GM23248 (cell line): ENCODE results near the gene MMAA. TPM values are rescaled to one million over a fixed set of nuclear protein-coding genes. Genes with fewer than 3 reads are reported as not detected.
"Not testable (repeated sequence)": the region's sequence is repeated elsewhere in the genome, so short reads cannot be mapped to it uniquely, and the experiment has no call there.

Source experiments
- DNase-seq: peaks from one replicate; pipeline ENCODE4 v3.0.0-alpha.2; 2015
- H2AFZ ChIP-seq: fragments of 200-600 bp; sonication (generic); 2 replicates; pipeline ENCODE4 v1.6.1; 2016; ENCODE audit warnings: antibody characterized with exemption
- H3F3A ChIP-seq: fragments of 200-600 bp; sonication (generic); 2 replicates; pipeline ENCODE4 v1.6.1; 2016; ENCODE audit warnings: mild to moderate bottlenecking, antibody characterized with exemption, mixed run types; ENCODE audit not compliant: insufficient read depth
- H3K27ac ChIP-seq: fragments of 200-600 bp; sonication (generic); 2 replicates; pipeline ENCODE4 v1.5.1; 2016; ENCODE audit warnings: mild to moderate bottlenecking
- H3K27me3 ChIP-seq: fragments of 200-600 bp; sonication (generic); replicated peaks from 2 replicates; pipeline ENCODE4 v1.6.1; 2016; ENCODE audit warnings: mild to moderate bottlenecking; ENCODE audit not compliant: insufficient read depth
- H3K36me3 ChIP-seq: fragments of 200-600 bp; sonication (generic); 2 replicates; pipeline ENCODE4 v1.6.1; 2016; ENCODE audit warnings: low read depth, mild to moderate bottlenecking
- H3K4me1 ChIP-seq: fragments of 200-600 bp; sonication (generic); 2 replicates; pipeline ENCODE4 v1.6.1; 2016; ENCODE audit warnings: mild to moderate bottlenecking; ENCODE audit not compliant: insufficient read depth
- H3K4me2 ChIP-seq: fragments of 200-600 bp; sonication (generic); one replicate; pipeline ENCODE4 v1.6.1; 2016; ENCODE audit warnings: mild to moderate bottlenecking; ENCODE audit not compliant: unreplicated experiment
- H3K4me3 ChIP-seq: fragments of 200-600 bp; sonication (generic); 2 replicates; pipeline ENCODE4 v1.5.1; 2016; ENCODE audit warnings: mild to moderate bottlenecking
- H3K79me2 ChIP-seq: fragments of 200-600 bp; sonication (generic); 2 replicates; pipeline ENCODE4 v1.6.1; 2016; ENCODE audit warnings: mild to moderate bottlenecking; ENCODE audit not compliant: insufficient read depth
- H3K9ac ChIP-seq: fragments of 200-600 bp; sonication (generic); 2 replicates; pipeline ENCODE4 v1.6.1; 2016; ENCODE audit warnings: mild to moderate bottlenecking
- H3K9me2 ChIP-seq: fragments of 200-600 bp; sonication (generic); 2 replicates; pipeline ENCODE4 v1.6.1; 2016; ENCODE audit warnings: mixed run types, mild to moderate bottlenecking, moderate library complexity; ENCODE audit not compliant: insufficient read depth
- H3K9me3 ChIP-seq: fragments of 200-600 bp; sonication (generic); one replicate; pipeline ENCODE4 v1.6.1; 2017; ENCODE audit warnings: low read depth
- H4K20me1 ChIP-seq: fragments of 200-600 bp; sonication (generic); 2 replicates; pipeline ENCODE4 v1.6.0; 2016; ENCODE audit not compliant: insufficient read depth
- EZH2 ChIP-seq: fragments of 200-600 bp; sonication (generic); IDR thresholded peaks from 2 replicates; pipeline ENCODE4 v1.6.1; 2018; ENCODE audit warnings: antibody characterized with exemption, mild to moderate bottlenecking; ENCODE audit not compliant: insufficient read depth, poor library complexity, severe bottlenecking
- EZH2phosphoT487 ChIP-seq: fragments of 200-600 bp; sonication (generic); IDR thresholded peaks from 2 replicates; pipeline ENCODE4 v1.6.1; 2018; ENCODE audit warnings: antibody characterized with exemption, moderate library complexity, mild to moderate bottlenecking, low read depth; ENCODE audit not compliant: insufficient read depth
- WGBS, 2 experiments: methylation state at CpG; one replicate each; pipeline ENCODE4 v1.1.6; 2015 to 2017; ENCODE audit warnings: low lambda C conversion rate in 2 of 2, low coverage in 1 of 2; ENCODE audit errors: missing lambda C conversion rate in 2 of 2; 5-methylcytosine and 5-hydroxymethylcytosine counted together
- in situ Hi-C: fragments of 300-500 bp; cut with MboI; formaldehyde crosslinking; loops from 2 replicates; pipeline ENCODE4 v1.15.0; 2020
- polyA plus RNA-seq: library from polyadenylated mRNA; unstranded; fragments of >200 nt; fragmentation: Nextera tagmentation; extraction: Ambion mirVana; gene quantifications from 2 replicates; pipeline ENCODE4 v1.2.1, GENCODE V29; 2016
- total RNA-seq: library from RNA; depleted of rRNA; stranded (reverse); fragments of >200 nt; shearing (Covaris generic); gene quantifications from 2 replicates; pipeline ENCODE4 v1.2.3, GENCODE V29; 2014

Gene MMAA
- total and polyA plus RNA-seq, 2 experiments from 2014 or later: 5.5 to 9.9 TPM

- Histone ChIP-seq H3K4me3 (no peak overlapping the region), H3K9me3 (no peaks in the 10 kb centered on the region), H3K79me2 (no peaks in the 10 kb centered on the region), H3K9ac (no peak overlapping the region), H3K4me2 (no peak overlapping the region), H4K20me1 (no peaks in the 10 kb centered on the region), H3K4me1 (no peaks in the 10 kb centered on the region), H3K27me3 (no peaks in the 10 kb centered on the region), H3K36me3 (no peaks in the 10 kb centered on the region), H3K27ac (no peak overlapping the region), H3F3A (no peaks in the 10 kb centered on the region), H2AFZ (no peak overlapping the region), H3K9me2 (no peaks in the 10 kb centered on the region)
- no peak for DNase-seq
- TF ChIP-seq EZH2 (no peak), EZH2phosphoT487 (no peak)
- in situ Hi-C loops: no loop called here
- WGBS, 2 experiments: 85 to 90% methylated on average over 3 of the region's 3 CpGs
Measured at GRCh38 chr4:145690610-145691009, 71.4 kb downstream of the MMAA start.

- H3K79me2 ChIP-seq, H3F3A ChIP-seq, H3K27ac ChIP-seq, H3K36me3 ChIP-seq, H3K9me2 ChIP-seq, H4K20me1 ChIP-seq, H3K9ac ChIP-seq, in situ Hi-C loops, H2AFZ ChIP-seq, H3K4me2 ChIP-seq, H3K27me3 ChIP-seq, H3K4me3 ChIP-seq, H3K9me3 ChIP-seq, DNase-seq, H3K4me1 ChIP-seq: not testable (repeated sequence)
- 64 to 68% methylated on average over 2 of the region's 2 CpGs for WGBS, 2 experiments
Measured at GRCh38 chr4:145691416-145691815, 72.2 kb downstream of the MMAA start.

- WGBS, 2 experiments: 30 to 35% methylated on average over 2 of the region's 2 CpGs
- no peak overlapping the region for H2AFZ ChIP-seq
- no peaks in the 10 kb centered on the region for H3K9me3 ChIP-seq
- no peaks in the 10 kb centered on the region for H3K27me3 ChIP-seq
- peak; percentile 16 for DNase-seq
- TF ChIP-seq EZH2 (no peak), EZH2phosphoT487 (no peak)
- H3K4me2 ChIP-seq: no peak overlapping the region
- H3K9ac ChIP-seq: no peak overlapping the region
- in situ Hi-C loops: no loop called here
- no peaks in the 10 kb centered on the region for H4K20me1 ChIP-seq
- H3K27ac ChIP-seq: no peak overlapping the region
- H3K79me2 ChIP-seq: no peaks in the 10 kb centered on the region
- no peaks in the 10 kb centered on the region for H3F3A ChIP-seq
- no peak overlapping the region for H3K4me3 ChIP-seq
- no peaks in the 10 kb centered on the region for H3K4me1 ChIP-seq
- no peaks in the 10 kb centered on the region for H3K36me3 ChIP-seq
- H3K9me2 ChIP-seq: no peaks in the 10 kb centered on the region
Measured at GRCh38 chr4:145694929-145695328, 75.7 kb downstream of the MMAA start.

- Histone ChIP-seq H3K27me3 (no peaks in the 10 kb centered on the region), H2AFZ (no peak overlapping the region), H3K36me3 (no peaks in the 10 kb centered on the region), H3K9ac (no peak overlapping the region), H3K4me1 (no peaks in the 10 kb centered on the region), H3K4me3 (no peak overlapping the region), H3K27ac (no peak overlapping the region), H3F3A (no peaks in the 10 kb centered on the region), H3K4me2 (no peak overlapping the region), H3K9me3 (no peaks in the 10 kb centered on the region), H4K20me1 (no peaks in the 10 kb centered on the region), H3K9me2 (no peaks in the 10 kb centered on the region), H3K79me2 (no peaks in the 10 kb centered on the region)
- 90 to 100% methylated on average over 2 of the region's 2 CpGs for WGBS, 2 experiments
- no peak for TF ChIP-seq EZH2phosphoT487
- TF ChIP-seq EZH2: no peak
- in situ Hi-C loops: no loop called here
- DNase-seq: no peak
Measured at GRCh38 chr4:145697332-145697731, 78.1 kb downstream of the MMAA start.

GRCh38 chr4:145698507-145698906 is 79.3 kb downstream of the MMAA start:
- H3K27ac ChIP-seq: no peak overlapping the region
- H3F3A ChIP-seq: no peaks in the 10 kb centered on the region
- no peaks in the 10 kb centered on the region for H3K27me3 ChIP-seq
- H3K9me3 ChIP-seq: no peaks in the 10 kb centered on the region
- TF ChIP-seq EZH2 (no peak), EZH2phosphoT487 (no peak)
- H4K20me1 ChIP-seq: no peaks in the 10 kb centered on the region
- no peaks in the 10 kb centered on the region for H3K4me1 ChIP-seq
- WGBS, 2 experiments: 88 to 98% methylated on average over 2 of the region's 2 CpGs
- H3K79me2 ChIP-seq: no peaks in the 10 kb centered on the region
- no peak for DNase-seq
- H3K9ac ChIP-seq: no peak overlapping the region
- no peak overlapping the region for H3K4me2 ChIP-seq
- no peaks in the 10 kb centered on the region for H3K36me3 ChIP-seq
- no peak overlapping the region for H3K4me3 ChIP-seq
- H3K9me2 ChIP-seq: no peaks in the 10 kb centered on the region
- no peak overlapping the region for H2AFZ ChIP-seq
- in situ Hi-C loops: no loop called here
